Spleen (tissue), 7 donors: Measurements from ENCODE around the gene KIF16B.

Experiments
- CTCF ChIP-seq, 11 experiments: fragments of 200-600 bp in 7 of 11; fragments of 450-650 bp in 4 of 11; sonication (generic) in 4 of 11; IDR thresholded peaks in 8 of 11; conservative IDR thresholded peaks in 3 of 11; 1 replicate in 7 of 11; 2 replicates in 4 of 11; pipeline versions ENCODE4 v1.4.0 to v1.8.0; 2016 to 2021; ENCODE audit warnings: antibody characterized with exemption in 11 of 11, inconsistent platforms in 4 of 11, mild to moderate bottlenecking in 1 of 11
- POLR2A ChIP-seq, 3 donors: fragments of 450-650 bp; IDR thresholded peaks; one replicate each; pipeline ENCODE4 v1.5.1; 2017; ENCODE audit warnings: antibody characterized with exemption in 3 of 3, mild to moderate bottlenecking in 1 of 3
- donor health status: DM: no; HTN: no; CAD: no; lungs with moderate emphysema.
- donor health status: DM: no; HTN: no; CAD: no.
- donor health status: DM: no; HTN: no; CAD: no.

GRCh38 chr20:16350465-16350864, 222.8 kb downstream of the KIF16B start:
- TF ChIP-seq CTCF (IDR thresholded peaks at IDR 0.05 in 8 of 11, conservative IDR thresholded peaks at IDR 0.05 in 3 of 11) (no peak), POLR2A (IDR thresholded peaks at IDR 0.05) (no peak)
